ENCODE data around the gene MAST3. TPM values are rescaled to one million over a fixed set of nuclear protein-coding genes. Genes with fewer than 3 reads are reported as not detected.

Gene MAST3
- total and polyA plus RNA-seq, 8 donors = 13.7 to 27.5 (median 23.6) TPM

GRCh38 chr19:18192673-18193387 is 95.3 kb downstream of the MAST3 start, which contains the start of gene MPV17L2:
Gene MPV17L2, plus strand, starts transcription at chr19:18193218. Its CDS starts 64 bp downstream, at chr19:18193282.
- 0% methylated on average over 73 to 74 of the region's 74 CpGs for whole genome bisulfite sequencing, 2 donors
- Histone ChIP-seq H3K4me1 (peaks cover 0 to 11% (median 9%) of the 10 kb centered on the region in 3 donors), H3K9me3 (no peaks in the 10 kb centered on the region), H3K36me3 (no peaks in the 10 kb centered on the region), H3K4me3 (peak within 1 kb of the TSS; percentile 48 to 98 (median 66)), H3K27me3 (no peaks in the 10 kb centered on the region), H3K27ac (peak within 1 kb of the TSS; percentile 89 to 98 (median 91))
- TF ChIP-seq CTCF (IDR thresholded peaks at IDR 0.05) = no peak
- peak; percentile 96 to 100 (median 99) for DNase-seq
- ATAC-seq = peak; percentile 90 to 95 (median 91)
- intact Hi-C loops (cut with DNase I) = no loop called here
- FAIRE-seq = peak; percentile 99

GRCh38 chr19:18193388-18194180 is 96.0 kb downstream of the MAST3 start:
- ATAC-seq (peak in 1 of 4 donors; percentile 1), DNase-seq (peak in 1 of 6 donors; percentile 58), FAIRE-seq (no peak)
- no peak for TF ChIP-seq CTCF (IDR thresholded peaks at IDR 0.05)
- no peaks in the 10 kb centered on the region for H3K36me3 ChIP-seq
- intact Hi-C loops (cut with DNase I) = no loop called here
- H3K4me3 ChIP-seq = peak overlapping the region; percentile 48 to 98 (median 66)
- H3K27me3 ChIP-seq = no peaks in the 10 kb centered on the region
- 3 to 4% methylated on average over 39 to 46 of the region's 46 CpGs for WGBS, 2 donors
- H3K4me1 ChIP-seq = peaks cover 0 to 11% (median 9%) of the 10 kb centered on the region in 3 donors
- H3K9me3 ChIP-seq = no peaks in the 10 kb centered on the region
- peak overlapping the region; percentile 38 to 69 (median 60) for H3K27ac ChIP-seq

- no peak for DNase-seq
These were observed 96.6 kb downstream of the MAST3 start for GRCh38 chr19:18194181-18194530.

GRCh38 chr19:18194554-18195238 is 97.1 kb downstream of the MAST3 start:
- ATAC-seq (no peak), DNase-seq (peak in 2 of 6 donors; percentile 48 to 76), FAIRE-seq (no peak)
- intact Hi-C loops (cut with DNase I) = no loop called here
- H3K27me3 ChIP-seq = no peaks in the 10 kb centered on the region
- WGBS, 2 donors = 53 to 54% methylated on average over 27 of the region's 27 CpGs
- TF ChIP-seq CTCF (IDR thresholded peaks at IDR 0.05) = no peak
- no peak overlapping the region for H3K4me3 ChIP-seq
- no peak overlapping the region for H3K27ac ChIP-seq
- H3K4me1 ChIP-seq = peaks cover 0 to 11% (median 9%) of the 10 kb centered on the region in 3 donors
- H3K9me3 ChIP-seq = no peaks in the 10 kb centered on the region
- H3K36me3 ChIP-seq = no peaks in the 10 kb centered on the region

More at GRCh38 chr19:18194181-18194530, 96.6 kb downstream of the MAST3 start:
- WGBS, 2 donors = 45 to 47% methylated on average over 12 of the region's 12 CpGs
- no peaks in the 10 kb centered on the region for H3K9me3 ChIP-seq
- H3K4me3 ChIP-seq = peak overlapping the region in 1 of 4 donors; percentile 98
- H3K4me1 ChIP-seq = peaks cover 0 to 11% (median 9%) of the 10 kb centered on the region in 3 donors
- H3K36me3 ChIP-seq = no peaks in the 10 kb centered on the region
- intact Hi-C loops (cut with DNase I) = no loop called here
- no peak for TF ChIP-seq CTCF (IDR thresholded peaks at IDR 0.05)
- no peak overlapping the region for H3K27ac ChIP-seq
- ATAC-seq (no peak), FAIRE-seq (no peak)
- H3K27me3 ChIP-seq = no peaks in the 10 kb centered on the region

Measured in pancreas (tissue), 10 donors.